ENCODE results near the gene RELL1.

RELL1 gene

DNA sequence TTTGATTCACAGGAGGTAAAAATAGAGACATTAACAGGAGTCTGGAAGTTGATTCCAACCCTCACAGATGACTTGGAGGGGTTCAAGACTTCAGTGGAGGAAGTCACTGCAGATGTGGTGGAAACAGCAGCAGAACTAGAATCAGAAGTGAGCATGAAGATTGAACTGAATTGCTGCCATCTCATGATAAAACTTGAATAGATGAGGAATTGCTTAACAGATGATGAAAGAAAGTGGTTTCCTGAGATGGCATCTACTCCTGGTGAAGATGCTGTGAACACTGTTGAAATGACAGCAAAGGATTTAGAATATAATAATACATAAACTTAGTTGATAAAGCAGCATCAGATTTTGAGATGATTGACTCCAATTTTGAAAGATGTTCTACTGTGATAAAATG lies 76.5 kb downstream of the RELL1 start:
- in situ Hi-C loops (cut with MboI; ENCODE audit: low pct_unique_long_range_greater_than_20kb, low sequenced_read_pairs), result loop anchor here (25.0 kb wide), 1 partner anchor 178 kb away; no protein-coding TSS in a partner anchor

DNA sequence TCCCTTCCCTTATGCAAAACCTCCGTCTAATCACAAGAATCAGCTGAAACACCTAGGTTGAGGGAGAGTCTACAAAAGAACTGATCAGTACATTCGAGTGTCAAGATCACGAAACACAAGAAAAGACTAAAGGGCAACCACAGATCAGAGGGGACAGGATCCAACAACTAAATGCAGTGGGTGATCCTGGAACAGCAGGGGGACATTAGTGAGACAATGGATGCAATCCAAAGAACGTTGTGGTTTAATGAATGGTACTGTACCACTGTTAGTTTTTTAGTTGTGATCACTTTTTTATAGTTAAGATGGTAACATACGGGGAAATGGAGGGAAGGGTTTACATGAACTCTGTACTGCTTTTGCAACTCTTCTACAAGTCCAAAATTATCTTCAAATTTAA lies 79.2 kb downstream of the RELL1 start:
- no peak for DNase-seq
- in situ Hi-C loops (cut with MboI; ENCODE audit: low pct_unique_long_range_greater_than_20kb, low sequenced_read_pairs), result loop anchor here (25.0 kb wide), 1 partner anchor 180 kb away; no protein-coding TSS in a partner anchor

More for the DNA sequence above, 76.5 kb downstream of the RELL1 start:
- no peak for DNase-seq

DNA sequence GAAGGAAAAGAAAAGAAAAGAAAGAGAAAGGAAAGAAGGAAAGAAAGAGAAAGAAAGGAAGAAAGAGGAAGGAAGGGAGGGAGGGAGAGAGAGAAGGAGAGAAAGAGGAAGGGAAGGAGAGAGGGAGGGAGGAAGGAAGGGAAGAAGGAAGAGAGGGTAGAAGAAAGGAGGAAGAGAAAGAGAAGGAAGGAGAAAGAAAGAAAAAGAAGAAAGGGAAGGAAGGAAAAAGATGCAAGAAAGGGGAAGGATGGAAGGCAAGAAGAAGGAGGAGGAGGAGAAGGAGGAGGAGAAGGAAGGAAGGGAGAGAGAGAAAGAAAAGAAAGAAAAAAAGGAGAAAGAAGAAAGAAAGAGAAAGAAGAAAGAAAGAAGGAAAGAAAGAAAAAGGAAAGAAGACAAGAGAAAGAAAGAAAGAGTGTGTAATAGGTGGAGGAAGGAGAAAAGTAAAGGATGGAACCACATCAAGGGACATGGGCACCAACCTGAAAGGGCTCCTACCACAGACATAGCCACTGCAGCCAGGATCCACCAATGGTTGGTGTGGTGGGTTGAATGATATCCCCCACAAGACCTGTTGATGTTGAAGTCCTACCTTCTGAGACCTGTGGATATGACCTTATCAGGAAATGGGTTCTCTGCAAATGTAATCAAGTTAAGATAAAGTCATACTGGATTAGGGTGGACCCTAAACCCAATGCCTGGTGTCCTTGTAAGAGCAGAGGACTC lies 80.2 kb downstream of the RELL1 start:
- in situ Hi-C loops (cut with MboI; ENCODE audit: low pct_unique_long_range_greater_than_20kb, low sequenced_read_pairs), result loop anchor here (25.0 kb wide), 1 partner anchor 181 kb away; no protein-coding TSS in a partner anchor
- DNase-seq, result no peak

DNA sequence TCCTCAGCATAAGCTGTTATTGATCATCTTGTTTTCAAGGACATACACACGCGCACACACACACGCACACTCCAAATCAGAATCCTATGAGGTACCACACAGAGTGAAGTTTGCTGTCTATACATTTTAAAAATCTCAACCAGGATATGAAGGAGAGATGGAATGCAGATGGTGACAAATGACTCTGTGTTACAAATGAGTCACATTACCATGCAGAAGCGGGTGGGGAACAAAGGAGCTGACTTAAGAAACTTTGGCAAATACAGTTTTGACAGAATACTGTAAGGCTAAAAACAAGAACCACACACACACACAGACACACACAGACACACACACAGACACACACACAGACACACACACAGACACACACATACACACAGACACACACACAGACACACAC lies 81.7 kb downstream of the RELL1 start:
- DNase-seq, result no peak
- in situ Hi-C loops (cut with MboI; ENCODE audit: low pct_unique_long_range_greater_than_20kb, low sequenced_read_pairs), result loop anchor here (25.0 kb wide), 1 partner anchor 183 kb away; no protein-coding TSS in a partner anchor

DNA sequence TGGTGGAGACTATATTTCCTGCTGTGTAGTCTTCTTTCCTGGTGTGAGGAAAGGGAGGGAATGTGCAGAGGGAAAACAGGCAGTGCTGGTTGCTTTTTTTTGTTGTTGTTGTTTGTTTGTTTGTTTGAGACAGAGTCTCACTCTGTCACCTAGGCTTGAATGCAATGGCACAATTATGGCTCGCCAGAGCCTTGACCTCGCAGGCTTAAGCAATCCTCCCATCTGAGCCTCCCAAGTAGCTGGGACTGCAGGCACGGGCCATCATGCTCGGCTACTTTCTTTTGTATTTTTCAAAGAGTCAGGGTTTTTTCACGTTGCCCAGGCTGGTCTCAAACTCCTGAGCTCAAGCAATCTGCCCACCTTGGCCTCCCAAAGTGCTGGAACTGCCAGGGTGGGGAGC lies 82.5 kb downstream of the RELL1 start:
- in situ Hi-C loops (cut with MboI; ENCODE audit: low pct_unique_long_range_greater_than_20kb, low sequenced_read_pairs), result loop anchor here (25.0 kb wide), 1 partner anchor 184 kb away; no protein-coding TSS in a partner anchor
- DNase-seq, result no peak

DNA sequence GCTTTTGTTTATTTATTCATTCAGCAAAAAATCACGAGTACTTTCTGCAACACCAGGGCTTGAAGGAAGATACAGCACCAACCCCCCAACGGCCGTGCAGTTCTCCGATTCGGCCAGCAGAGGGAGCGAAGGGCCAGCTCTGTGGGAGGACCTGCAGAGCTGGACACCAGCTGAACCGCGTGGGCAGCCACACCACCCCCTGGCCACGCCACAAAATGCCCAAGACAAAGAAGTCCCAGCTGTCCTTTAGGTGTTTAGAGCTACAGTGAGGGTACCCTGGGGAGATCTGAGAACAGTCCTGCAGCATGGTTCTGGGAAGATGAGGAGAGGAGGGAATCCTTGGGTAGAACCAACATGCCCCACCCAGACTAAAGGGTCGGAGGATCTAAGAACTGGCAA lies 83.1 kb downstream of the RELL1 start:
- DNase-seq, result peak; percentile 79
- in situ Hi-C loops (cut with MboI; ENCODE audit: low pct_unique_long_range_greater_than_20kb, low sequenced_read_pairs), result loop anchor here (25.0 kb wide), 1 partner anchor 184 kb away; no protein-coding TSS in a partner anchor

DNA sequence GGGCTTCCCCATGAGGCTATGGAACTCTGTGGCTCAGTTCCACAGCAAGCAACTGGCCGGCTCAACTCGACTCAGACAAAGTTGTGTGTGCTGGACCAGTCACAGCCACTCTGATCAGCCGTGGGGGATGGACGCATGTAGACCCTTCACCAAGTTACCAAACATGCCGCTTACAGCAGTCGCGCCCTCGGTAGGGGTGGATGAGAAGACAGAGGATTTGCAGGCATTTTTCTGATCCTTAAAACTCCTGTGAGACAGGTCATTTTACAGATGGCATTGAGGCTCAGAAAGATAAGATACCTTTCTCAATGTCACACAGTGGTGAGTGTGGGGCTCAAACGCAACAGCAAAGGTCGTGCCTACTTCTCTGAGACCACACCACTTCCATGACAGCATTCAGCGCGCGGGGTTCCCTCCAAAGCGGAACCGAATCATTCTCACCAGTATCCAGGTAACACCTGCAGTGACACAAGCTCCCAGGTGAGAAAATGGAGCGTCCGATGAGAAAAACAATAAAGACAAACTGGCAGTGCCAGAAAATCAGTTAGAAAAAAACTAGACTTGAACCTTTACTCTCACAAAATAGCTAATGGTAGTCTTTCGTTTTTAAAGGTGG lies 83.6 kb downstream of the RELL1 start:
- in situ Hi-C loops (cut with MboI; ENCODE audit: low pct_unique_long_range_greater_than_20kb, low sequenced_read_pairs), result loop anchor here (25.0 kb wide), 1 partner anchor 185 kb away; no protein-coding TSS in a partner anchor
- no peak for DNase-seq

DNA sequence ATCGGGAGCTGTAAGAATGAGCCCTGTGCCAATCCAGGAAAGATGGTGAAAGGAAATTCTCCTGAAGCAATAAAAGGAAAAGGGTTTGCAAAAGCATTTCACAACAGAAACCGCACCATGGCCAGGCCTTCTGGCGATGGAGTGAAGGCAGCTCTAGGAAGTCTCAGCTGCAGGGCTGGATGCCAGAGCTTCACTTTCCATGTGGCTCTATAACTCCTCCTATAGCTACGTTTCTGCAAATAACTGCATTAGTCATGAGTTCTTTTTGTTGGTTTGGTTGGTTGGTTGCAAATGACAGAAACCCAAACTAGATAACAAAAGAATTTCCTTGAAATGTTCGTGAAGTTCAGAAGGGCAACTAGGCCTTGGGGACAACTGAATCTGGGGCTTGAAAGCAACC lies 84.6 kb downstream of the RELL1 start:
- in situ Hi-C loops (cut with MboI; ENCODE audit: low pct_unique_long_range_greater_than_20kb, low sequenced_read_pairs), result loop anchor here (25.0 kb wide), 1 partner anchor 186 kb away; no protein-coding TSS in a partner anchor
- no peak for DNase-seq

DNA sequence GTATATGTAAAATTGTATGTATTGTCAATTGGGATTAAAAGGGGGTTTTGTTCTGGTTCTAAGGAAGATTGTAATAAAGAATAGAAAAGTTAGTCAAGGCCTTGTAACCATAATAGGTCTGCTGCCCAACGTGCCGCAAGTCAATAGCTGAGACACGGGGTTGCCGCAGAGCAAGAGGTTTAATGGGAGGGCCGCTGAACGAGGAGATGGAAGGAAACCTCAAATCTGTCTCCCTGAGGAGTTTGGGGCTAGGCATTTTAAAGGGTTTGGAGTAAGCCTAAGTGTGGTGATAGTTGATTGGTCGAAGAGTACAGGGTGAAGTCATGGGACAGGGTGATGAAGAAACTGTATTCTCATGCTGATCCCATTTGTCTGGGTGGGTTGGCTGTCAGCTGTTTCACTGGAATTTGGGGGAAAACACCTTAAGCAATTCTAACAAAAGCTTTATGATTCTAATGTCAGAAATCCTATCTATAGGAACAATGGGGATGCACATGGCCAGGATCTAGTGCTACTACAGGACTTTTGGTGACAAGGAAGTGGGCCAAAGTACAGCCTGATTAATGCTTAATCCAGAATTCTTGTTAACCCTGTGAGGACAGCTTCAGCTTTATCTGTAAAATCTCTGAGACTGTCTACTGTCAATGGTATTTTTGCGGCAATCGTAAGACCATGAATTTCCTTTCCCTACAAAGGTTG lies 86.9 kb downstream of the RELL1 start:
- no peak for DNase-seq
- in situ Hi-C loops (cut with MboI; ENCODE audit: low pct_unique_long_range_greater_than_20kb, low sequenced_read_pairs), result no loop called here

DNA sequence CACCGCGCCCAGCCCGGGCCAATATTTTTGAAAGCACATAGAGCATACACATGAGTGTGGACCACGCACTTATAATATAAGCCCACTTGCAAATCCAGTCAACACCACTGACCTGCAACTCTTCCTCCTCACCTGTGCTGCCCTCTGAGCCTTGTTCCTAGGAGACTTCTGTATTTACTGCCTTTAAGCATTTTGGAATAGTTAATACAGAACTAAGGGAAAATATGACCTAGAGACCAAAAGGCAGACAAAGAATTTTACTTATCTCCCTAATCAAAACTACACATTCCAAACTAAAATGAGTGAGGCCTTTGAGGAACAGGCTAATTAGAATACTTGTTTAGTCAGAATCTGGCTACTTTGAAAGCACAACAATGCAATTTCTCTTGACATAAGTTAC lies 89.1 kb downstream of the RELL1 start:
- in situ Hi-C loops (cut with MboI; ENCODE audit: low pct_unique_long_range_greater_than_20kb, low sequenced_read_pairs), result no loop called here
- no peak for DNase-seq

DNA sequence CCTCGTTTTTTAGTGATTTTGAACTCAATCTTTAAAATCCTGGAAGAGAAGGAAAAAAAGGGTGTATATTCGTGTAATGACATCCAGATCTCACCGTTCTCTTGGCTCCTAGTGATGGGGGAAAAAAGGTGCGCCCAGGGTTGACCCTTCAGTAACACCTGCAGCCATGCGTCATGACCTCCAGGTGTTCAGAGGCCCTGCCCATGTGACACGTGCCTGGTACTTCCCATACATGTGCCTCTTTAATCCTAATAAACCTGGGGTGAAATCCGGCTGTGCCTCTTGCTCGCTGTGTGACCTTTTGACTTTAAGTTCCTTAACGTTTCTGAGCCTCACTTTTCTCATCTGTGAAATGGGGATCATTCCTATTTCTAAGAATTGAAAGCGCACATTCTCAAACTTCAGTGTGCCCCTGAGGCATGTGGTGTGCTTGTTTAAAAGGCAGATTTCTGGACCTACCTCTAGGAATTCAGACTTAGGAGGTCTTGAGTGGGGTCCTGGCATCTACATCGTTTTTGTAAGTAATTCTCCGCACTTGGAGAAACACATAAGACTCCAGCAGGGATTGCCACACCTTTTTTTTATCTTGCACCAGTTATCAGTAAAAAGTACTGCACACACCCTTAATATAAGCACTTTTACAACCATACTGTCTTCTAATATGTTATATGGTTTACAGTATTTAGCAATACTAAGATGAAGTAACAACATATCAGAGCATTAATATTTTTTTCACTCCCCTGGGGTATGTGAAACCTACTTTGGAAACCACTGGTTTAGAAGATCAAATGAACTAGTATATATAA lies 90.1 kb downstream of the RELL1 start:
- DNase-seq, result no peak
- in situ Hi-C loops (cut with MboI; ENCODE audit: low pct_unique_long_range_greater_than_20kb, low sequenced_read_pairs), result no loop called here

DNA sequence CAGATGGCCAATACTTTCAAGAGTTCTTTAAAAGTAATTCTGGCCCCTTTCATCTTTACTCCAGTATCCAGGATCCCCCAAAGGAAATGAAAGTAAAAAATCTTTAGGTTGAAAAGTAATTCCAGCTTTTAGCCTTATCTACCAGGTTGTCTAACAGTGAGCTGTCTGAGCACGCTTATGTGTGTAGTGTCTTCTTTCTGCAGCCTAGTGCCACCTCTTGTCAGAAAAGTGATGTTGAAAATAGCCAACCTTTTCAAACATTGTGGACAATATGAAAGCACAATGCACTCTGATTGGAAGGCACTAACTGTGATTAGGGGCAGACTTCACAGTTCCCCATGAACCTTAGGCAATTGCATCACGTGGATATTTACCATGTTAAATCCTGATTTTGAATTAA lies 92.1 kb downstream of the RELL1 start:
- no peak for DNase-seq
- in situ Hi-C loops (cut with MboI; ENCODE audit: low pct_unique_long_range_greater_than_20kb, low sequenced_read_pairs), result no loop called here

DNA sequence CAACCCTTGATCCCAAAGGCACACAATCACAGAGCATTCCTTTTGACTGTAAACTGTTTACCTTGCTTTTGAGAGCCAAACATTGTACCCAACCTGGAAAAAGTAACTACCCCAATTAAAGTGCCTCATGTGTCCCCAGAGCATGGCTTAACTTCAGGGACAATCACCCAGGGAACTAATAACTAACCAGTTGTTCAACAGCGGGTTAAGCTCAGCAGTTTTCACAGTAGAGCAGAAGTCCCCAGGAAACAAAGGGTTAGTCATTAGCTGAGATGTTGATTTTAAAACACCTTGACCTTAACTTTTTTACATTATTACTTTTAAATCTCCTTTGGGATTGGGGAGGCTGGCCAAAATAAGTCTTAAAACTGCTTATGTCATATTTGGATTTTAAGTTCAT lies 94.8 kb downstream of the RELL1 start:
- DNase-seq, result no peak
- in situ Hi-C loops (cut with MboI; ENCODE audit: low pct_unique_long_range_greater_than_20kb, low sequenced_read_pairs), result no loop called here

DNA sequence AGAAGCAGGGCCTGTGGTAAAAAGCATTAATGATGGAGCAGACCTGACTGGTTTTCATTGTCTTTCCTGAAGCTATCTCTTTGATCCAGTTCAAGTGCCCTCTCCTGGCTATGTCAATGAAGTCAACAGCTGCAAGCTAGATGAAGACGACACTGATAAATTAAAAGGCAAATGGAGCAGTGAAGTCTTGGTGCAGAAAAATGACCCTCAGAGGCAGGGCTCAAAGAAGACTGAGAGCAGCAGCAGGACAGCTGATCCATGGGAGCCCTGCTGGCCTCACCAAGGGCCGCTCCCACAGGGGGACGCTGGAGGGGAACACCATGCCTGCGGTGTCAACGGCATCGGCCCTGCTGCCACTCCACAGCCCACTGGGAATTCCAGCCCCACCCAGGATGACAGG lies 96.2 kb downstream of the RELL1 start:
- in situ Hi-C loops (cut with MboI; ENCODE audit: low pct_unique_long_range_greater_than_20kb, low sequenced_read_pairs), result no loop called here
- no peak for DNase-seq

DNA sequence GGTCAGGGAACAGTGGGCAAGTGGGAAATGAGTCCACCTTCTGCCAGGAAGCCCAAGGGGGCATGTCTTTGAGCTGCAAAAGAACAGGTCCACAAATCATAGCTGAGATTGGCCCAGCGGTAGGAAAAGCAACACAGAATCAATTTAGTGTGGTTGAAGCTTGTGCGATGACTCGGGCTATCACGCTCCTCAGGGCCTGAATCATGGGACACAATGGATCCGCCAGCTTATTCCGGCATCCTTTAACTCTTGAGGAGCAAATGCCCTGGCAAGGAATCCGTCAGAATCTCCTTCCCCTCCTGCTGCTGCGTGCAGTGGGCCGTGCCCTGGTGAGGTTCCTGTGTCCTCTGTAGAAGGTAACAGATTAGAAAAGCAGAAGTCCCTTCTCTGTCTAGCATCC lies 98.0 kb downstream of the RELL1 start:
- DNase-seq, result no peak
- in situ Hi-C loops (cut with MboI; ENCODE audit: low pct_unique_long_range_greater_than_20kb, low sequenced_read_pairs), result no loop called here

DNA sequence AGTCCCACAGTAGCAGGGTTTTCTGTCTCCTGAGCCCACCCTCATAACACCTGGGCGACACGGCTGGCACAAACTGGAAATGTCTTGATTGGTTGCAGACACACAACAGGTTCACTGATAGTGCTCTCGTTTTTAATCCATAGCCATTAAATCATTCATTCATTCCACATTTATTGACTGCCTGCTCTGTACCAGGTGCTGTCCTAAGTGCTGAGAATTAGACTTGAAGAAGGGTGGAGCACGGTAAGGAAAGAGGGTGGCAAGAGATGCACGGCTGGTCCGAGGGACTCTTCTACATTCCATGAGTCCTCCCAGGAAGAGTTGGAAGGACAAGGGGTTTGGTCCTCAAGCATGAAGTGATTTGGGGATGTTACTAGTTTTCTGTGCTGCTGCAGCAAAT lies 100.0 kb downstream of the RELL1 start:
- DNase-seq, result no peak
- in situ Hi-C loops (cut with MboI; ENCODE audit: low pct_unique_long_range_greater_than_20kb, low sequenced_read_pairs), result no loop called here

DNA sequence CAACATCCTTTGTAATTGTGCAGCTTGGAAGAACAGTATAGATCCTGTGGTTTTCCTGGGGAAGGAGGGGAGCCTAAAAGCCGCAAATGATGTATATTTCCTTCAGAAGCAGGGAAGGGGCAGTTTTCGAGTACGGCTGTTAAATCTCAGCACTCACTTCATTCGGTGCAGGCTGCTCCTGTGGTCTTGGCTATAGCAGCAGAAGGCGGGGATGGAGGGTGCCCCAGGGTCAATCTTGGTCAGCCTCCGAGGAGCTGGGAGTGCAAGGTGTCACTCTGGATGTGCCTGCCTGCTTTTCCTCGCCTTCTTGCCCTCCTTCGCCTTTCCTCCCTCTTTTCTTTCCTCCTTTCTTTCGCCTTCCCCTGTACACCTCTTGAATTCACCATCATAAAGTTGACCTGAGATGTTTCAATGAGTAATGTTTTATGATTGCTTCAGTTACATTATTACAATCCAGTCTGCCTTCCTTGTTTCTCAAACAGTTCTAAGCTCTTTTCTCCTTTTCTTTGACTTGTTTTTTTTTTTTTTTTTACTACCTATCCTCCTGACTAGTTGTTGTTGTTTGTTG lies 101.6 kb downstream of the RELL1 start:
- in situ Hi-C loops (cut with MboI; ENCODE audit: low pct_unique_long_range_greater_than_20kb, low sequenced_read_pairs), result no loop called here
- DNase-seq, result no peak

DNA sequence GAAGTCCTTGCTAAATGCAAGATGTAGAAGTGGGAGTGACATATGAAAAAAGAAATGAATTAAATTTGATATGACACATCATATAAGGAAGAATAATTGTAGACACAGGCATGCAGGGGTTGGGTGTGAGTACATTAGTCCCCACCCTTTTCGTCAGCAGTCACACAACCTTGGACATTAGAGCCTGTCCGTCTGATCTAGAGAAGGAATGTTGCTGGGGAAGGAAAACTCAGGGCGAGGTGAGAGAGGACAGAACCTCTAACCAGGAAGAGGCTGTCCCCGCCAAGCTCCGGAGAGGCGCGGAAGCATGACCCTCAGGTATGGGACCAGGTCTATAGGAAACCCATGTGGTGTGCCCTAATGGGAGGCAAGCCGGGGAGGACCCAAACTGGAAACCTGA lies 102.1 kb downstream of the RELL1 start:
- no peak for DNase-seq
- in situ Hi-C loops (cut with MboI; ENCODE audit: low pct_unique_long_range_greater_than_20kb, low sequenced_read_pairs), result no loop called here

DNA sequence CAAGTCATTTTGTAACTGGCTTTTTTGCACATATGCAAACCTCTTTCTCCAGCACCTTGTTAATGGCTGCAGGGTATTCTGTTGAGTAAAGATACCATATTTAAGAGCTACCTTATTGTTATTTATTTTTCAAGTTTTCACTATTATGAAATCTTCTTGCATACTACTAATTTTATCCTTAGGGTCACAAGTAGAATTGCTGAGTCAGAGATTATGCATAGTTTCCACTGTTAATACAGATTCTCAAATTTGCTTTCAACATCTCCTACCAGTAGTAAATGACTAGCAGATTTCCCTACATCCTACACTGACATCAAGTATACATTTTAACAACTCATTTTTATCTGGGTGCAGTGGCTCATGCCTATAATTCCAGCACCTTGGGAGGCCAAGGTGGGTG lies 112.6 kb downstream of the RELL1 start:
- in situ Hi-C loops (cut with MboI; ENCODE audit: low pct_unique_long_range_greater_than_20kb, low sequenced_read_pairs), result no loop called here

More for the DNA sequence above, 112.6 kb downstream of the RELL1 start:
- no peak for DNase-seq
